HG03565 (cell line): ENCODE measurements around the gene TMEM259.

Experiments used
- ATAC-seq: cut with Tn5 transposase; IDR thresholded peaks from one replicate; pipeline ENCODE4 v1.9.1; 2021; ENCODE audit warnings: mild to moderate bottlenecking, moderate library complexity; ENCODE audit not compliant: unreplicated experiment

Gene TMEM259

GRCh38 chr19:1020868-1021425 lies at the start of gene TMEM259:
Gene TMEM259, minus strand, starts transcription at chr19:1021123. Its CDS starts 127 bp downstream, at chr19:1020996.
- ATAC-seq = peak; percentile 62

- ATAC-seq = no peak
These were observed 49.6 kb upstream of the TMEM259 start for GRCh38 chr19:1070576-1070930.

- no peak for ATAC-seq
These were observed 48.3 kb upstream of the TMEM259 start for GRCh38 chr19:1069009-1069779.

GRCh38 chr19:1068009-1069001 lies 47.4 kb upstream of the TMEM259 start:
- ATAC-seq = no peak

GRCh38 chr19:1067341-1067957 lies 46.5 kb upstream of the TMEM259 start:
- ATAC-seq = no peak

- no peak for ATAC-seq
These were observed 45.9 kb upstream of the TMEM259 start, which contains the start of gene ARHGAP45 for GRCh38 chr19:1066748-1067340. Gene ARHGAP45, plus strand, starts transcription at chr19:1067167. Its CDS starts 239 bp downstream, at chr19:1067406.

- ATAC-seq = no peak
These were observed 45.4 kb upstream of the TMEM259 start for GRCh38 chr19:1066251-1066747.

- ATAC-seq = no peak
These were observed 44.7 kb upstream of the TMEM259 start for GRCh38 chr19:1065606-1066109.

GRCh38 chr19:1064661-1065605 lies 44.0 kb upstream of the TMEM259 start:
- no peak for ATAC-seq

- ATAC-seq = no peak
These were observed 43.2 kb upstream of the TMEM259 start for GRCh38 chr19:1063909-1064660.

- ATAC-seq = no peak
These were observed 42.3 kb upstream of the TMEM259 start for GRCh38 chr19:1063030-1063908.

GRCh38 chr19:1062387-1063029 lies 41.6 kb upstream of the TMEM259 start:
- ATAC-seq = no peak

- ATAC-seq = no peak
These were observed 41.1 kb upstream of the TMEM259 start for GRCh38 chr19:1061987-1062386.

GRCh38 chr19:1060689-1061088 lies 39.8 kb upstream of the TMEM259 start:
- ATAC-seq = no peak

GRCh38 chr19:1058112-1058511 lies 37.2 kb upstream of the TMEM259 start:
- no peak for ATAC-seq

- no peak for ATAC-seq
These were observed 36.4 kb upstream of the TMEM259 start for GRCh38 chr19:1057176-1057855.
